ENCODE measurements around the gene IRGM. TPM values are rescaled to one million over a fixed set of nuclear protein-coding genes. Genes with fewer than 3 reads are reported as not detected.

IRGM gene
- total RNA-seq, 1 experiment from 2014 or later: not detected

- no peak for DNase-seq (ENCODE audit: low spot score)
Observed at GRCh38 chr5:150895431-150896428, 49.4 kb downstream of the IRGM start.

Other genes starting within 250 kb of the IRGM start
- 0.44 and 0.56 TPM in 2 replicates for gene SYNPO, start 205.9 kb upstream of the IRGM start, total RNA-seq (2014; rRNA removed; shearing (Covaris generic))
- gene MYOZ3, start 185.3 kb upstream of the IRGM start, total RNA-seq (2014; rRNA removed; shearing (Covaris generic)): not detected in 2 replicates
- 25.0 and 28.0 TPM in 2 replicates for gene RBM22, start 145.5 kb upstream of the IRGM start, total RNA-seq (2014; rRNA removed; shearing (Covaris generic))
- 26.1 and 30.6 TPM in 2 replicates for gene DCTN4, start 87.5 kb upstream of the IRGM start, total RNA-seq (2014; rRNA removed; shearing (Covaris generic))
- gene SMIM3, start 67.8 kb upstream of the IRGM start, total RNA-seq (2014; rRNA removed; shearing (Covaris generic)): 13.4 and 18.6 TPM in 2 replicates
- gene ZNF300, start 58.5 kb downstream of the IRGM start, total RNA-seq (2014; rRNA removed; shearing (Covaris generic)): 0.56 and 0.70 TPM in 2 replicates
- 35.0 and 36.4 TPM in 2 replicates for gene GPX3, start 174.1 kb downstream of the IRGM start, total RNA-seq (2014; rRNA removed; shearing (Covaris generic))
- 97.5 and 103 TPM in 2 replicates for gene TNIP1, start 234.5 kb downstream of the IRGM start, total RNA-seq (2014; rRNA removed; shearing (Covaris generic))

Measured in HT-29 (cell line).